Astrocyte (in vitro differentiated cells and primary cell): Measurements from ENCODE around the gene HFM1.
"Not testable (repeated sequence)": the region's sequence is repeated elsewhere in the genome, so short reads cannot be mapped to it uniquely, and the experiment has no call there.

Source experiments
- CTCF ChIP-seq: IDR thresholded peaks from 2 replicates; pipeline ENCODE4 v1.5.1; 2011; ENCODE audit warnings: low read depth, mild to moderate bottlenecking, inconsistent platforms, low read length, moderate library complexity; ENCODE audit not compliant: insufficient read depth
- EZH2 ChIP-seq: IDR thresholded peaks from 2 replicates; pipeline ENCODE4 v1.6.1; 2012; ENCODE audit warnings: mild to moderate bottlenecking, low read length, inconsistent platforms; ENCODE audit not compliant: insufficient read depth

DNA sequence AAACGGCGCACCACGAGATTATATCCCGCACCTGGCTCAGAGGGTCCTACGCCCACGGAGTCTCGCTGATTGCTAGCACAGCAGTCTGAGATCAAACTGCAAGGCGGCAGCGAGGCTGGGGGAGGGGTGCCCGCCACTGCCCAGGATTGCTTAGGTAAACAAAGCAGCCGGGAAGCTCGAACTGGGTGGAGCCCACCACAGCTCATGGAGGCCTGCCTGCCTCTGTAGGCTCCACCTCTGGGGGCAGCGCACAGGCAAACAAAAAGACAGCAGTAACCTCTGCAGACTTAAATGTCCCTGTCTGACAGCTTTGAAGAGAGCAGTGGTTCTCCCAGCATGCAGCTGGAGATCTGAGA is 117.7 kb downstream of the HFM1 start:
- not testable (repeated sequence) for TF ChIP-seq EZH2, CTCF
